ENCODE results near the gene IDH3G.

Gene IDH3G

GRCh38 chrX:153775293-153776119 lies 18.7 kb downstream of the IDH3G start:
- no peak for TF ChIP-seq GATA3 (IDR thresholded peaks at IDR 0.05; ENCODE audit: low read depth, low read length)

GRCh38 chrX:153774576-153775292 lies 19.4 kb downstream of the IDH3G start:
- TF ChIP-seq GATA2 (IDR thresholded peaks at IDR 0.05; ENCODE audit: low read depth, low read length), result no peak
- no peak for TF ChIP-seq GATA3 (IDR thresholded peaks at IDR 0.05; ENCODE audit: low read depth, low read length)

GRCh38 chrX:153773741-153774575 lies 20.2 kb downstream of the IDH3G start:
- TF ChIP-seq GATA3 (IDR thresholded peaks at IDR 0.05; ENCODE audit: low read depth, low read length) (no peak), GATA2 (IDR thresholded peaks at IDR 0.05; ENCODE audit: low read depth, low read length) (no peak)

- no peak for TF ChIP-seq GATA2 (IDR thresholded peaks at IDR 0.05; ENCODE audit: low read depth, low read length)
- no peak for TF ChIP-seq GATA3 (IDR thresholded peaks at IDR 0.05; ENCODE audit: low read depth, low read length)
Measured at GRCh38 chrX:153773218-153773611, 21.0 kb downstream of the IDH3G start.

- no peak for TF ChIP-seq GATA2 (IDR thresholded peaks at IDR 0.05; ENCODE audit: low read depth, low read length)
- no peak for TF ChIP-seq GATA3 (IDR thresholded peaks at IDR 0.05; ENCODE audit: low read depth, low read length)
Measured at GRCh38 chrX:153772316-153773217, 21.6 kb downstream of the IDH3G start.

- TF ChIP-seq GATA2 (IDR thresholded peaks at IDR 0.05; ENCODE audit: low read depth, low read length), result no peak
- TF ChIP-seq GATA3 (IDR thresholded peaks at IDR 0.05; ENCODE audit: low read depth, low read length), result no peak
Measured at GRCh38 chrX:153771415-153772315, 22.5 kb downstream of the IDH3G start.

GRCh38 chrX:153770601-153771414 lies 23.4 kb downstream of the IDH3G start:
- TF ChIP-seq GATA3 (IDR thresholded peaks at IDR 0.05; ENCODE audit: low read depth, low read length), result no peak
- TF ChIP-seq GATA2 (IDR thresholded peaks at IDR 0.05; ENCODE audit: low read depth, low read length), result no peak

GRCh38 chrX:153769865-153770600 lies 24.1 kb downstream of the IDH3G start:
- TF ChIP-seq GATA3 (IDR thresholded peaks at IDR 0.05; ENCODE audit: low read depth, low read length), result no peak
- TF ChIP-seq GATA2 (IDR thresholded peaks at IDR 0.05; ENCODE audit: low read depth, low read length), result no peak

GRCh38 chrX:153769158-153769864 lies 24.9 kb downstream of the IDH3G start:
- TF ChIP-seq GATA3 (IDR thresholded peaks at IDR 0.05; ENCODE audit: low read depth, low read length) (no peak), GATA2 (IDR thresholded peaks at IDR 0.05; ENCODE audit: low read depth, low read length) (no peak)

- TF ChIP-seq GATA3 (IDR thresholded peaks at IDR 0.05; ENCODE audit: low read depth, low read length) (no peak), GATA2 (IDR thresholded peaks at IDR 0.05; ENCODE audit: low read depth, low read length) (no peak)
Measured at GRCh38 chrX:153768311-153769157, 25.6 kb downstream of the IDH3G start.
